PC-9 (cell line): ENCODE results near the gene CRYZL1. TPM values are rescaled to one million over a fixed set of nuclear protein-coding genes. Genes with fewer than 3 reads are reported as not detected.
"Not testable (repeated sequence)": the region's sequence is repeated elsewhere in the genome, so short reads cannot be mapped to it uniquely, and the experiment has no call there.

Experiments used
- BruUV-seq: library from RNA; stranded (reverse); fragments of 400-500 nt; replicated peaks from 2 replicates; lab custom pipeline; 2021; lab: Mats Ljungman, UMichigan
- CTCF ChIA-PET: fragments of 300-600 bp; sonication (Branson Sonifier 250); formaldehyde crosslinking; loops from one replicate; lab custom pipeline; 2022; ENCODE audit warnings: antibody characterized with exemption; lab: Charles Lee
- POLR2A ChIA-PET: fragments of 300-600 bp; sonication (Branson Sonifier 250); formaldehyde crosslinking; loops from one replicate; lab custom pipeline; 2022; ENCODE audit warnings: antibody characterized with exemption; ENCODE audit not compliant: unreplicated experiment; lab: Charles Lee
- DNase-seq, 2 experiments: peaks; one replicate each; pipeline versions ENCODE4 v3.0.0 to v3.0.0-alpha.2; 2015 to 2022; ENCODE audit warnings: mixed read lengths in 1 of 2
- H2AFZ ChIP-seq: fragments of 200-600 bp; sonication (generic); 2 replicates; pipeline ENCODE4 v1.8.1; 2017; ENCODE audit warnings: antibody characterized with exemption
- H3F3A ChIP-seq: fragments of 200-600 bp; sonication (generic); 2 replicates; pipeline ENCODE4 v1.8.1; 2017; ENCODE audit warnings: antibody characterized with exemption, mild to moderate bottlenecking, low read depth; ENCODE audit not compliant: insufficient read depth
- H3K27ac ChIP-seq: fragments of 200-600 bp; sonication (generic); 2 replicates; pipeline ENCODE4 v1.6.1; 2016; ENCODE audit warnings: mixed run types
- H3K27me3 ChIP-seq: fragments of 200-600 bp; sonication (generic); 2 replicates; pipeline ENCODE4 v1.6.1; 2016; ENCODE audit warnings: low read depth, mixed run types; ENCODE audit not compliant: insufficient read depth
- H3K36me3 ChIP-seq: fragments of 200-600 bp; sonication (generic); 2 replicates; pipeline ENCODE4 v1.6.1; 2016; ENCODE audit warnings: low read depth, mixed run types
- H3K4me1 ChIP-seq: fragments of 200-600 bp; sonication (generic); replicated peaks from 2 replicates; pipeline ENCODE4 v1.6.1; 2016; ENCODE audit warnings: mixed run types; ENCODE audit not compliant: insufficient read depth
- H3K4me2 ChIP-seq: fragments of 200-600 bp; sonication (generic); 2 replicates; pipeline ENCODE4 v1.6.1; 2017; ENCODE audit warnings: mixed run types
- H3K4me3 ChIP-seq: fragments of 200-600 bp; sonication (generic); 2 replicates; pipeline ENCODE4 v1.6.1; 2016; ENCODE audit warnings: mixed run types
- H3K79me2 ChIP-seq: fragments of 200-600 bp; sonication (generic); 2 replicates; pipeline ENCODE4 v1.6.1; 2017; ENCODE audit warnings: low read depth, mixed run types
- H3K9me2 ChIP-seq: fragments of 200-600 bp; sonication (generic); 2 replicates; pipeline ENCODE4 v1.8.1; 2017; ENCODE audit warnings: mild to moderate bottlenecking; ENCODE audit not compliant: insufficient read depth
- H3K9me3 ChIP-seq: fragments of 200-600 bp; sonication (generic); 2 replicates; pipeline ENCODE4 v1.8.1; 2016; ENCODE audit warnings: low read depth; ENCODE audit not compliant: insufficient read depth
- H4K20me1 ChIP-seq: fragments of 200-600 bp; sonication (generic); 2 replicates; pipeline ENCODE4 v1.8.1; 2017; ENCODE audit not compliant: insufficient read depth
- CTCF ChIP-seq: fragments of 200-600 bp; sonication (generic); conservative IDR thresholded peaks from 2 replicates; pipeline ENCODE4 v1.6.1; 2017; ENCODE audit warnings: mixed run types, antibody characterized with exemption, mild to moderate bottlenecking, moderate library complexity
- EZH2 ChIP-seq: fragments of 200-600 bp; sonication (generic); IDR thresholded peaks from 2 replicates; pipeline ENCODE4 v1.8.0; 2017; ENCODE audit warnings: antibody characterized with exemption, low read depth
- intact Hi-C: fragments of 100-400 bp; cut with micrococcal nuclease; formaldehyde crosslinking; loops from one replicate; pipeline ENCODE4 v1.10.0; 2022; ENCODE audit not compliant: unreplicated experiment
- total RNA-seq: library from RNA; stranded (reverse); gene quantifications from 2 replicates; pipeline ENCODE4 v1.2.3, GENCODE V29; 2021

CRYZL1 gene
- total RNA-seq, 1 experiment from 2014 or later, result 22.4 TPM

GRCh38 chr21:33680870-33681269 lies 39.3 kb upstream of the CRYZL1 start:
- TF ChIP-seq CTCF (no peak), EZH2 (no peak)
- POLR2A ChIA-PET, result no interaction called here

GRCh38 chr21:33677450-33677849 lies 35.9 kb upstream of the CRYZL1 start:
- H3K4me3 ChIP-seq, result no peak overlapping the region
- BruUV-seq, result no TSS peak
- H3K9me3 ChIP-seq, result no peaks in the 10 kb centered on the region
- H3K9me2 ChIP-seq, result no peaks in the 10 kb centered on the region
- peaks cover 20% of the 10 kb centered on the region for H3K4me1 ChIP-seq
- no peak for DNase-seq
- no peaks in the 10 kb centered on the region for H4K20me1 ChIP-seq
- no peak overlapping the region for H3K4me2 ChIP-seq
- H3K27ac ChIP-seq, result no peak overlapping the region
- peaks cover 16% of the 10 kb centered on the region for H3K79me2 ChIP-seq
- CTCF ChIA-PET, result no interaction called here
- H3F3A ChIP-seq, result peaks cover 8% of the 10 kb centered on the region; the same call in 1 of the 2 replicates
- no peak overlapping the region for H2AFZ ChIP-seq
- no peaks in the 10 kb centered on the region for H3K27me3 ChIP-seq
- no peak for TF ChIP-seq CTCF
- no peak for TF ChIP-seq EZH2
- no peaks in the 10 kb centered on the region for H3K36me3 ChIP-seq
- intact Hi-C loops, result no loop called here
- POLR2A ChIA-PET, result interaction anchor here (0.9 kb wide), 1 partner anchor 1371 kb away, joined by 3 read pairs; no protein-coding TSS in a partner anchor

More at GRCh38 chr21:33680870-33681269, 39.3 kb upstream of the CRYZL1 start:
- Histone ChIP-seq H2AFZ (no peak overlapping the region), H3F3A (peaks cover 24% of the 10 kb centered on the region), H3K9me2 (no peaks in the 10 kb centered on the region), H3K27ac (no peak overlapping the region), H3K36me3 (no peaks in the 10 kb centered on the region), H3K9me3 (no peaks in the 10 kb centered on the region), H3K27me3 (no peaks in the 10 kb centered on the region), H3K79me2 (peaks cover 33% of the 10 kb centered on the region), H3K4me1 (peaks cover 52% of the 10 kb centered on the region), H3K4me2 (no peak overlapping the region), H4K20me1 (no peaks in the 10 kb centered on the region), H3K4me3 (no peak overlapping the region)
- intact Hi-C loops, result no loop called here
- CTCF ChIA-PET, result no interaction called here
- no peak for DNase-seq
- BruUV-seq, result no TSS peak

- BruUV-seq, H3K4me2 ChIP-seq, DNase-seq, H3K27ac ChIP-seq, H3K27me3 ChIP-seq, H3K4me3 ChIP-seq, H2AFZ ChIP-seq, H3K9me2 ChIP-seq, intact Hi-C loops, H3K9me3 ChIP-seq, H3F3A ChIP-seq, CTCF ChIA-PET, H4K20me1 ChIP-seq, H3K36me3 ChIP-seq, POLR2A ChIA-PET: not testable (repeated sequence)
- Histone ChIP-seq H3K79me2 (peaks cover 16% of the 10 kb centered on the region), H3K4me1 (peaks cover 12% of the 10 kb centered on the region; the same call in 1 of the 2 replicates)
Observed at GRCh38 chr21:33676666-33677065, 35.1 kb upstream of the CRYZL1 start.

- no peaks in the 10 kb centered on the region for H3K36me3 ChIP-seq
- H4K20me1 ChIP-seq, result no peaks in the 10 kb centered on the region
- H3K9me3 ChIP-seq, result no peaks in the 10 kb centered on the region
- intact Hi-C loops, result no loop called here
- no peaks in the 10 kb centered on the region for H3F3A ChIP-seq
- BruUV-seq, result no TSS peak
- H2AFZ ChIP-seq, result no peak overlapping the region
- no peak for TF ChIP-seq CTCF
- TF ChIP-seq EZH2, result no peak
- no peak overlapping the region for H3K4me2 ChIP-seq
- H3K27me3 ChIP-seq, result no peaks in the 10 kb centered on the region
- 0 out of 2 replicates have a peak, but pooled peaks cover 10% of the 10 kb centered on the region for H3K4me1 ChIP-seq
- H3K4me3 ChIP-seq, result no peak overlapping the region
- CTCF ChIA-PET, result no interaction called here
- no peaks in the 10 kb centered on the region for H3K9me2 ChIP-seq
- 0 out of 2 replicates have a peak, but pooled peaks cover 7% of the 10 kb centered on the region for H3K79me2 ChIP-seq
- POLR2A ChIA-PET, result no interaction called here
- no peak for DNase-seq
- H3K27ac ChIP-seq, result no peak overlapping the region
Observed at GRCh38 chr21:33674226-33674625, 32.7 kb upstream of the CRYZL1 start.
